Mammary epithelial cell (primary cell): ENCODE results near the gene TSPAN17.

Experiments
- EZH2 ChIP-seq: IDR thresholded peaks from 2 replicates; pipeline ENCODE4 v1.6.1; 2012; ENCODE audit warnings: low read length, inconsistent platforms, borderline replicate concordance
- TF ChIP-seq, protein P1 (sequence below), 2 donors: IDR thresholded peaks in 1 of 2; conservative IDR thresholded peaks in 1 of 2; 2 replicates each; pipeline ENCODE4 v1.5.1; 2011 to 2012; ENCODE audit warnings: inconsistent platforms in 2 of 2, low read length in 2 of 2, mild to moderate bottlenecking in 2 of 2, control low read depth in 1 of 2, low read depth in 1 of 2; ENCODE audit not compliant: insufficient read depth in 1 of 2; ENCODE audit errors: extremely low read depth in 1 of 2

DNA sequence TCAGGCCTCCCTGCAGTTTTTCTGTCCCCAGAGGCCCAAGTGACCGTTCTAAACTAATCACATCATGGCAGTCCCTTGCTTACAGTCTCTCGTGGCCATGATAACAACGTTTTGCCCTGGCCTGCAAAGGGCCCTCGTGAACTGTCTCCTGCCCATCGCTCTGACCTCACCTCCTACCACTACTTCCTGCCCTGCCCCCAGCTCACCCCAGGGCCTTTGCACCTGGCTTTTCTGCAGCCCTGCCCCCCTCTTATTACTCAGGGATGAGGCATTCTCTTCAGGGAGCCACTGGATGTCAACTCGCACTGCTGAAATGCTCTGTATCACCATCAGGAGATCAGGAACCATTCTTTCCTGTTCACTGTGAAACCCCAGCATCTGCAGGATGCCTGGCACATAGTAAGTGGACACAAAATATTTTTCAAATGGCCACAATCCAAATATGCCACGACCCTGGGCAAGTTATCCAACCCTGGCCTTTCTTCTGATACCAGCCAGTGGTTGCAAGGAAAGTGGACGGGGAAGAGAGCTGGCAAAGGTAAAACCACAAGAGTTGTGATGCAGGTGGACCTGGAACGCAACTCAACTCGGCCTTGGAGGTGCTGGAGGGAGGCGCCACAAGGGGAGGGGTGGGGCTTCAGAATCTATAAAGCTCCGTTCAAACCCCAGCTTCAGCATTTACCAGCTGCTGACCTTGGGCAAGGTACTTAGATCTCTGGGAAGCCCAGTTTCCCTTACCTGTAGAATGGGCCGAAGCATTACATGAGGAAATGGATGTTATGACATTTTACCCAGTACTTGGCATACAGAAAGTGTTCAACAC, 18.7 kb upstream of the TSPAN17 start:
- TF ChIP-seq, protein P1, sequence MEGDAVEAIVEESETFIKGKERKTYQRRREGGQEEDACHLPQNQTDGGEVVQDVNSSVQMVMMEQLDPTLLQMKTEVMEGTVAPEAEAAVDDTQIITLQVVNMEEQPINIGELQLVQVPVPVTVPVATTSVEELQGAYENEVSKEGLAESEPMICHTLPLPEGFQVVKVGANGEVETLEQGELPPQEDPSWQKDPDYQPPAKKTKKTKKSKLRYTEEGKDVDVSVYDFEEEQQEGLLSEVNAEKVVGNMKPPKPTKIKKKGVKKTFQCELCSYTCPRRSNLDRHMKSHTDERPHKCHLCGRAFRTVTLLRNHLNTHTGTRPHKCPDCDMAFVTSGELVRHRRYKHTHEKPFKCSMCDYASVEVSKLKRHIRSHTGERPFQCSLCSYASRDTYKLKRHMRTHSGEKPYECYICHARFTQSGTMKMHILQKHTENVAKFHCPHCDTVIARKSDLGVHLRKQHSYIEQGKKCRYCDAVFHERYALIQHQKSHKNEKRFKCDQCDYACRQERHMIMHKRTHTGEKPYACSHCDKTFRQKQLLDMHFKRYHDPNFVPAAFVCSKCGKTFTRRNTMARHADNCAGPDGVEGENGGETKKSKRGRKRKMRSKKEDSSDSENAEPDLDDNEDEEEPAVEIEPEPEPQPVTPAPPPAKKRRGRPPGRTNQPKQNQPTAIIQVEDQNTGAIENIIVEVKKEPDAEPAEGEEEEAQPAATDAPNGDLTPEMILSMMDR (conservative IDR thresholded peaks at IDR 0.05 in 1 of 2, IDR thresholded peaks at IDR 0.05 in 1 of 2; ENCODE audit: extremely low read depth in 1 of 2, insufficient read depth in 1 of 2, low read depth in 1 of 2, low read length in 2 of 2) = no peak
- TF ChIP-seq EZH2 = no peak
